ENCODE measurements around the gene PCBD2. TPM values are rescaled to one million over a fixed set of nuclear protein-coding genes. Genes with fewer than 3 reads are reported as not detected.

Gene PCBD2
- total and polyA plus RNA-seq, 2 experiments from 2014 or later = 8.7 to 16.0 TPM

DNA sequence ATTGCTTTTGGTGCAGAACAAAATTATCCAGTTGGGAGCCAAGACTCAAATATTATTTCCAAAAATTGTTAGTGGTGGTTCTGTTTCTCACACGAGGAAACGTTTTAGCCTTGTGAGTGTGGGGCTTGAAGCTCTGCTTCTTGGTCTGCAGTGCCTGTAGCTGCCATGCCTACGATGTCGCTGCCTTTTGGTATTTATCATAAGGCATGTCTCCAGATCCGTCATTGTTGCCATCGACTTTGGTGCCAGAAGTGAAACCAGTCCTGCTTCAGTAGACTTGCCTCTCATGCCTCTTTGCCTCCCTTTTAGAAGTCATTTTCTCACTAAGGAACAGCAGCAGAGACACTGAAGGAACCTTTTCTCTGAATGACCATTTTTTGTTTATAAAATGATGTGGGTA lies 33.1 kb downstream of the PCBD2 start:
- H3K4me3 ChIP-seq = no peak overlapping the region
- DNase-seq (ENCODE audit: low spot score) (no peak), ATAC-seq (no peak)
- no peak overlapping the region for H3K4me3 Mint-ChIP-seq
- 0 out of 2 replicates have a peak, but pooled peaks cover 3% of the 10 kb centered on the region for H3K36me3 ChIP-seq (ENCODE audit: insufficient read depth)
- no peaks in the 10 kb centered on the region for H3K4me1 ChIP-seq (ENCODE audit: insufficient read depth)
- H3K4me2 ChIP-seq = no peak overlapping the region
- TF ChIP-seq ZNF331 (CRISPR knock-in tag; IDR thresholded peaks at IDR 0.05; ENCODE audit: low read depth) (no peak), ZNF114 (CRISPR knock-in tag; IDR thresholded peaks at IDR 0.05) (no peak), CREB1 (CRISPR knock-in tag; IDR thresholded peaks at IDR 0.05; ENCODE audit: low read depth) (no peak), REST (IDR thresholded peaks at IDR 0.05; ENCODE audit: unreplicated experiment) (no peak), EZH2 (IDR thresholded peaks at IDR 0.05; ENCODE audit: low read depth, unreplicated experiment) (no peak), STAT1 (IDR thresholded peaks at IDR 0.05; ENCODE audit: unreplicated experiment) (no peak), POLR2AphosphoS5 (IDR thresholded peaks at IDR 0.05; ENCODE audit: low read depth) (no peak), NANOG (IDR thresholded peaks at IDR 0.05; ENCODE audit: borderline replicate concordance) (no peak), EZH2phosphoT487 (IDR thresholded peaks at IDR 0.05; ENCODE audit: unreplicated experiment) (no peak), JUNB (IDR thresholded peaks at IDR 0.05; ENCODE audit: unreplicated experiment) (no peak), ETS1 (IDR thresholded peaks at IDR 0.05) (no peak)
- TF ChIP-seq, protein P1, sequence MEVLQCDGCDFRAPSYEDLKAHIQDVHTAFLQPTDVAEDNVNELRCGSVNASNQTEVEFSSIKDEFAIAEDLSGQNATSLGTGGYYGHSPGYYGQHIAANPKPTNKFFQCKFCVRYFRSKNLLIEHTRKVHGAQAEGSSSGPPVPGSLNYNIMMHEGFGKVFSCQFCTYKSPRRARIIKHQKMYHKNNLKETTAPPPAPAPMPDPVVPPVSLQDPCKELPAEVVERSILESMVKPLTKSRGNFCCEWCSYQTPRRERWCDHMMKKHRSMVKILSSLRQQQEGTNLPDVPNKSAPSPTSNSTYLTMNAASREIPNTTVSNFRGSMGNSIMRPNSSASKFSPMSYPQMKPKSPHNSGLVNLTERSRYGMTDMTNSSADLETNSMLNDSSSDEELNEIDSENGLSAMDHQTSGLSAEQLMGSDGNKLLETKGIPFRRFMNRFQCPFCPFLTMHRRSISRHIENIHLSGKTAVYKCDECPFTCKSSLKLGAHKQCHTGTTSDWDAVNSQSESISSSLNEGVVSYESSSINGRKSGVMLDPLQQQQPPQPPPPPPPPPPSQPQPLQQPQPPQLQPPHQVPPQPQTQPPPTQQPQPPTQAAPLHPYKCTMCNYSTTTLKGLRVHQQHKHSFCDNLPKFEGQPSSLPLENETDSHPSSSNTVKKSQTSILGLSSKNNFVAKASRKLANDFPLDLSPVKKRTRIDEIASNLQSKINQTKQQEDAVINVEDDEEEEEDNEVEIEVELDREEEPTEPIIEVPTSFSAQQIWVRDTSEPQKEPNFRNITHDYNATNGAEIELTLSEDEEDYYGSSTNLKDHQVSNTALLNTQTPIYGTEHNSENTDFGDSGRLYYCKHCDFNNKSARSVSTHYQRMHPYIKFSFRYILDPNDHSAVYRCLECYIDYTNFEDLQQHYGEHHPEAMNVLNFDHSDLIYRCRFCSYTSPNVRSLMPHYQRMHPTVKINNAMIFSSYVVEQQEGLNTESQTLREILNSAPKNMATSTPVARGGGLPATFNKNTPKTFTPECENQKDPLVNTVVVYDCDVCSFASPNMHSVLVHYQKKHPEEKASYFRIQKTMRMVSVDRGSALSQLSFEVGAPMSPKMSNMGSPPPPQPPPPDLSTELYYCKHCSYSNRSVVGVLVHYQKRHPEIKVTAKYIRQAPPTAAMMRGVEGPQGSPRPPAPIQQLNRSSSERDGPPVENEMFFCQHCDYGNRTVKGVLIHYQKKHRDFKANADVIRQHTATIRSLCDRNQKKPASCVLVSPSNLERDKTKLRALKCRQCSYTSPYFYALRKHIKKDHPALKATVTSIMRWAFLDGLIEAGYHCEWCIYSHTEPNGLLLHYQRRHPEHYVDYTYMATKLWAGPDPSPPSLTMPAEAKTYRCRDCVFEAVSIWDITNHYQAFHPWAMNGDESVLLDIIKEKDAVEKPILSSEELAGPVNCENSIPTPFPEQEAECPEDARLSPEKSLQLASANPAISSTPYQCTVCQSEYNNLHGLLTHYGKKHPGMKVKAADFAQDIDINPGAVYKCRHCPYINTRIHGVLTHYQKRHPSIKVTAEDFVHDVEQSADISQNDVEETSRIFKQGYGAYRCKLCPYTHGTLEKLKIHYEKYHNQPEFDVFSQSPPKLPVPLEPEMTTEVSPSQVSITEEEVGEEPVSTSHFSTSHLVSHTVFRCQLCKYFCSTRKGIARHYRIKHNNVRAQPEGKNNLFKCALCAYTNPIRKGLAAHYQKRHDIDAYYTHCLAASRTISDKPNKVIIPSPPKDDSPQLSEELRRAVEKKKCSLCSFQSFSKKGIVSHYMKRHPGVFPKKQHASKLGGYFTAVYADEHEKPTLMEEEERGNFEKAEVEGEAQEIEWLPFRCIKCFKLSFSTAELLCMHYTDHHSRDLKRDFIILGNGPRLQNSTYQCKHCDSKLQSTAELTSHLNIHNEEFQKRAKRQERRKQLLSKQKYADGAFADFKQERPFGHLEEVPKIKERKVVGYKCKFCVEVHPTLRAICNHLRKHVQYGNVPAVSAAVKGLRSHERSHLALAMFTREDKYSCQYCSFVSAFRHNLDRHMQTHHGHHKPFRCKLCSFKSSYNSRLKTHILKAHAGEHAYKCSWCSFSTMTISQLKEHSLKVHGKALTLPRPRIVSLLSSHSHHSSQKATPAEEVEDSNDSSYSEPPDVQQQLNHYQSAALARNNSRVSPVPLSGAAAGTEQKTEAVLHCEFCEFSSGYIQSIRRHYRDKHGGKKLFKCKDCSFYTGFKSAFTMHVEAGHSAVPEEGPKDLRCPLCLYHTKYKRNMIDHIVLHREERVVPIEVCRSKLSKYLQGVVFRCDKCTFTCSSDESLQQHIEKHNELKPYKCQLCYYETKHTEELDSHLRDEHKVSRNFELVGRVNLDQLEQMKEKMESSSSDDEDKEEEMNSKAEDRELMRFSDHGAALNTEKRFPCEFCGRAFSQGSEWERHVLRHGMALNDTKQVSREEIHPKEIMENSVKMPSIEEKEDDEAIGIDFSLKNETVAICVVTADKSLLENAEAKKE (CRISPR knock-in tag; IDR thresholded peaks at IDR 0.05) = no peak
- TF ChIP-seq, protein P2, sequence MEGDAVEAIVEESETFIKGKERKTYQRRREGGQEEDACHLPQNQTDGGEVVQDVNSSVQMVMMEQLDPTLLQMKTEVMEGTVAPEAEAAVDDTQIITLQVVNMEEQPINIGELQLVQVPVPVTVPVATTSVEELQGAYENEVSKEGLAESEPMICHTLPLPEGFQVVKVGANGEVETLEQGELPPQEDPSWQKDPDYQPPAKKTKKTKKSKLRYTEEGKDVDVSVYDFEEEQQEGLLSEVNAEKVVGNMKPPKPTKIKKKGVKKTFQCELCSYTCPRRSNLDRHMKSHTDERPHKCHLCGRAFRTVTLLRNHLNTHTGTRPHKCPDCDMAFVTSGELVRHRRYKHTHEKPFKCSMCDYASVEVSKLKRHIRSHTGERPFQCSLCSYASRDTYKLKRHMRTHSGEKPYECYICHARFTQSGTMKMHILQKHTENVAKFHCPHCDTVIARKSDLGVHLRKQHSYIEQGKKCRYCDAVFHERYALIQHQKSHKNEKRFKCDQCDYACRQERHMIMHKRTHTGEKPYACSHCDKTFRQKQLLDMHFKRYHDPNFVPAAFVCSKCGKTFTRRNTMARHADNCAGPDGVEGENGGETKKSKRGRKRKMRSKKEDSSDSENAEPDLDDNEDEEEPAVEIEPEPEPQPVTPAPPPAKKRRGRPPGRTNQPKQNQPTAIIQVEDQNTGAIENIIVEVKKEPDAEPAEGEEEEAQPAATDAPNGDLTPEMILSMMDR (conservative IDR thresholded peaks at IDR 0.05; ENCODE audit: low read depth in 2 of 2) = no peak
- H3K36me3 Mint-ChIP-seq (ENCODE audit: low read depth) = peaks cover 10% of the 10 kb centered on the region; the same call in 2 of the 3 replicates
- H3K27me3 Mint-ChIP-seq (ENCODE audit: insufficient read depth, low read depth, poor library complexity) = no peaks in the 10 kb centered on the region
- peaks cover 4% of the 10 kb centered on the region; the same call in 2 of the 3 replicates for H3K4me1 Mint-ChIP-seq
- H3K27ac ChIP-seq (ENCODE audit: low read depth) = no peak overlapping the region
- H3K9me2 ChIP-seq (ENCODE audit: insufficient read depth) = no peaks in the 10 kb centered on the region
- no peak overlapping the region for H3K27ac Mint-ChIP-seq
- H3K27me3 ChIP-seq (ENCODE audit: insufficient read depth) = no peaks in the 10 kb centered on the region
- H2AFZ ChIP-seq = no peak overlapping the region
- no peaks in the 10 kb centered on the region for H4K20me1 ChIP-seq (replicated peaks; ENCODE audit: insufficient read depth)
- H3K9me3 Mint-ChIP-seq = no peaks in the 10 kb centered on the region
- no peaks in the 10 kb centered on the region for H3F3A ChIP-seq (replicated peaks; ENCODE audit: low read depth)
- H3K79me2 ChIP-seq (replicated peaks; ENCODE audit: insufficient read depth) = no peaks in the 10 kb centered on the region

All from GM23338 (cell line).